ENCODE measurements around the gene GATA5.

GRCh38 chr20:62455929-62456328 is 19.9 kb downstream of the GATA5 start:
- no peak for TF ChIP-seq EGR1 (IDR thresholded peaks at IDR 0.05; ENCODE audit: borderline replicate concordance in 1 of 2, low read depth in 2 of 2, low read length in 2 of 2)
- no peak for TF ChIP-seq POU2F2 (IDR thresholded peaks at IDR 0.05; ENCODE audit: borderline replicate concordance, low read depth, low read length)
- no peak for TF ChIP-seq NR2C2 (IDR thresholded peaks at IDR 0.05; ENCODE audit: borderline replicate concordance, control insufficient read depth, insufficient read length, low read depth)
- no peak for TF ChIP-seq EZH2 (IDR thresholded peaks at IDR 0.05; ENCODE audit: borderline replicate concordance, control insufficient read depth, low read depth, low read length)
- TF ChIP-seq SIN3A (IDR thresholded peaks at IDR 0.05; ENCODE audit: low read depth, low read length) = no peak
- TF ChIP-seq, protein P1, sequence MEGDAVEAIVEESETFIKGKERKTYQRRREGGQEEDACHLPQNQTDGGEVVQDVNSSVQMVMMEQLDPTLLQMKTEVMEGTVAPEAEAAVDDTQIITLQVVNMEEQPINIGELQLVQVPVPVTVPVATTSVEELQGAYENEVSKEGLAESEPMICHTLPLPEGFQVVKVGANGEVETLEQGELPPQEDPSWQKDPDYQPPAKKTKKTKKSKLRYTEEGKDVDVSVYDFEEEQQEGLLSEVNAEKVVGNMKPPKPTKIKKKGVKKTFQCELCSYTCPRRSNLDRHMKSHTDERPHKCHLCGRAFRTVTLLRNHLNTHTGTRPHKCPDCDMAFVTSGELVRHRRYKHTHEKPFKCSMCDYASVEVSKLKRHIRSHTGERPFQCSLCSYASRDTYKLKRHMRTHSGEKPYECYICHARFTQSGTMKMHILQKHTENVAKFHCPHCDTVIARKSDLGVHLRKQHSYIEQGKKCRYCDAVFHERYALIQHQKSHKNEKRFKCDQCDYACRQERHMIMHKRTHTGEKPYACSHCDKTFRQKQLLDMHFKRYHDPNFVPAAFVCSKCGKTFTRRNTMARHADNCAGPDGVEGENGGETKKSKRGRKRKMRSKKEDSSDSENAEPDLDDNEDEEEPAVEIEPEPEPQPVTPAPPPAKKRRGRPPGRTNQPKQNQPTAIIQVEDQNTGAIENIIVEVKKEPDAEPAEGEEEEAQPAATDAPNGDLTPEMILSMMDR (IDR thresholded peaks at IDR 0.05 in 2 of 3, conservative IDR thresholded peaks at IDR 0.05 in 1 of 3; ENCODE audit: control insufficient read depth in 2 of 3, extremely low read depth in 1 of 3, insufficient read depth in 1 of 3, low read depth in 3 of 3, low read length in 3 of 3) = no peak
- no peak for TF ChIP-seq ZBTB33 (IDR thresholded peaks at IDR 0.05)
- no peak for TF ChIP-seq POLR2AphosphoS5 (IDR thresholded peaks at IDR 0.05; ENCODE audit: low read length)
- TF ChIP-seq EP300 (IDR thresholded peaks at IDR 0.05; ENCODE audit: borderline replicate concordance in 1 of 2, control insufficient read depth in 1 of 2, low read depth in 2 of 2, low read length in 2 of 2) = no peak
- no peak for TF ChIP-seq HCFC1 (IDR thresholded peaks at IDR 0.05; ENCODE audit: low read length)
- TF ChIP-seq HDAC2 (IDR thresholded peaks at IDR 0.05) = no peak
- TF ChIP-seq, protein P2, sequence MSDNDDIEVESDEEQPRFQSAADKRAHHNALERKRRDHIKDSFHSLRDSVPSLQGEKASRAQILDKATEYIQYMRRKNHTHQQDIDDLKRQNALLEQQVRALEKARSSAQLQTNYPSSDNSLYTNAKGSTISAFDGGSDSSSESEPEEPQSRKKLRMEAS (IDR thresholded peaks at IDR 0.05; ENCODE audit: low read depth, low read length) = no peak
